Right forelimb (tissue), 1 donor: ENCODE results near the gene WDR38.

ENCODE experiments used
- DNase-seq: peaks from one replicate; pipeline ENCODE4 v3.0.0-alpha.2; 2018

Gene WDR38

GRCh38 chr9:124859803-124860581 is 6.7 kb downstream of the WDR38 start:
- no peak for DNase-seq

- no peak for DNase-seq
Measured at GRCh38 chr9:124860582-124861341, 7.5 kb downstream of the WDR38 start.

GRCh38 chr9:124861342-124862229 is 8.3 kb downstream of the WDR38 start, which contains the start of the genes ARPC5L and RPL35:
Gene ARPC5L, plus strand, starts transcription at chr9:124862130. Its CDS starts 7,161 bp downstream, at chr9:124869291.
Gene RPL35, minus strand, starts transcription at chr9:124861957. Its CDS starts 45 bp downstream, at chr9:124861912.
- peak; percentile 96 for DNase-seq

GRCh38 chr9:124863371-124863871 is 10.2 kb downstream of the WDR38 start:
- no peak for DNase-seq

GRCh38 chr9:124868511-124869465 is 15.5 kb downstream of the WDR38 start:
- DNase-seq: peak; percentile 93

GRCh38 chr9:124869466-124869985 is 16.3 kb downstream of the WDR38 start:
- no peak for DNase-seq

- DNase-seq: no peak
Measured at GRCh38 chr9:124869986-124870560, 16.8 kb downstream of the WDR38 start.

- DNase-seq: no peak
Measured at GRCh38 chr9:124870723-124871122, 17.5 kb downstream of the WDR38 start.

- no peak for DNase-seq
Measured at GRCh38 chr9:124871156-124871561, 17.9 kb downstream of the WDR38 start.

GRCh38 chr9:124873664-124874063 is 20.4 kb downstream of the WDR38 start:
- no peak for DNase-seq

GRCh38 chr9:124875501-124875900 is 22.2 kb downstream of the WDR38 start:
- DNase-seq: no peak

GRCh38 chr9:124877021-124877782 is 23.9 kb downstream of the WDR38 start:
- DNase-seq: no peak

GRCh38 chr9:124878021-124878420 is 24.8 kb downstream of the WDR38 start:
- no peak for DNase-seq

- DNase-seq: no peak
Measured at GRCh38 chr9:124878518-124878917, 25.3 kb downstream of the WDR38 start.

GRCh38 chr9:124879226-124879625 is 26.0 kb downstream of the WDR38 start:
- no peak for DNase-seq

GRCh38 chr9:124880501-124880900 is 27.2 kb downstream of the WDR38 start:
- DNase-seq: no peak

GRCh38 chr9:124881138-124881743 is 28.0 kb downstream of the WDR38 start:
- no peak for DNase-seq

GRCh38 chr9:124882231-124882630 is 29.0 kb downstream of the WDR38 start:
- no peak for DNase-seq

- no peak for DNase-seq
Measured at GRCh38 chr9:124884376-124884775, 31.1 kb downstream of the WDR38 start.

GRCh38 chr9:124885551-124885950 is 32.3 kb downstream of the WDR38 start:
- no peak for DNase-seq
